HG02970 (cell line): Measurements from ENCODE around the gene TANC1.
"Not testable (repeated sequence)": the region's sequence is repeated elsewhere in the genome, so short reads cannot be mapped to it uniquely, and the experiment has no call there.

Source experiments
- ATAC-seq: cut with Tn5 transposase; IDR thresholded peaks from one replicate; pipeline ENCODE4 v1.9.1; 2021; ENCODE audit warnings: mild to moderate bottlenecking, moderate library complexity, moderate number of reproducible peaks; ENCODE audit not compliant: unreplicated experiment, low FRiP score

TANC1 gene

DNA sequence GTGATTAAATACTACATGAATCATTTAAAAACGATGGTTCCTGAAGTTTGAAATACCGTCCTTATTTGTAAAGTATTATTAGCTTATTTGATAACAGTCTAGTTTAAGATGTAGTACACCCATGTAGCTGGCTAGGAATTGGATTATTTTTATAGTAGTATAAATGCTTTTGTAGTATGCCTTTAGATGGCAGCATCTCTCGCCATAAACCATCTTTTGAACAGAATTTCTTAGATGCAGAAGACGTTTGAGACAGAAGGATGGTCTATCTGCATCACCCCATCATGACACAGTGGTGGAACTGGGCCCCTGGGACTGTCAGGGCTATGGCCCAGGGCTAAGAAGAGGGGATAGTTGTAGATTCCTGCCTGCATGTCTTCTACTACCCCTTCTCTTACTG lies 165.4 kb downstream of the TANC1 start:
- ATAC-seq = no peak

DNA sequence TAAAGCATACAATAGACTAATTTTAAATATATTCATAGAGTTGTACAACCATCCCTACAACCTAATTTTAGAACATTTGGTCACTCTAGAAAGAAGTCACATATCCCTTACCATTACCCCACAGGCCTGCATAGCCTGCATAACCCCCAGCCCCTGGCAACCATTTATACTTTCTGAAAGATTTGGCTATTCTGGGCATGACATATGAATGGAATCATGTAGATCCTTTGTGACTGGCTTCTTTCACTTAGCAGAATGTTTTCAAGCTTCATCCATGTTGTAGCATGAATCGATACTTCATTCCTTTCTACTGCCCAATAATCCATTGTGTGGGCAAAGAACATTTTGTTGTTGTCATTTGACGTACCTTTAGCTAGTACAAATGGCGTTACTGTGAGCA lies 166.5 kb downstream of the TANC1 start:
- ATAC-seq = no peak

DNA sequence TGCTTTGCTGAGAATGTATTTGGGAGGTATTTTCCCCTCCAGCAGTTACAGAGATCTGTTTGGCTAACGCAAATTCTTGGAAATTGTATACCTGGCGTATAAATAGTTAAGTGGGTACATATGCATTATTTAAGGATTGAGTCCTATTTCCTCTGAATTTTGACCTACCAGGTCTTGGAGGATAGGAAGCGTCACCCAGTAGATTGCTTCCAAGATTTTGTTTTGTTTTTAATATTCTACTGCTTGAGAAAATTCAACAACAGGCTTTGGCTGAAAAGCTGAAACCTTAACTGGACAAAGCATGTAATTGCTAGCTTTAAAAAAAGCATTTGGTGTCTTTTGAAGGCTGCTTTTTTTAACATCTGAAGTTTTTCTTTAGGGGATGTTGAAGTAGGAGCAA lies 168.0 kb downstream of the TANC1 start:
- no peak for ATAC-seq

DNA sequence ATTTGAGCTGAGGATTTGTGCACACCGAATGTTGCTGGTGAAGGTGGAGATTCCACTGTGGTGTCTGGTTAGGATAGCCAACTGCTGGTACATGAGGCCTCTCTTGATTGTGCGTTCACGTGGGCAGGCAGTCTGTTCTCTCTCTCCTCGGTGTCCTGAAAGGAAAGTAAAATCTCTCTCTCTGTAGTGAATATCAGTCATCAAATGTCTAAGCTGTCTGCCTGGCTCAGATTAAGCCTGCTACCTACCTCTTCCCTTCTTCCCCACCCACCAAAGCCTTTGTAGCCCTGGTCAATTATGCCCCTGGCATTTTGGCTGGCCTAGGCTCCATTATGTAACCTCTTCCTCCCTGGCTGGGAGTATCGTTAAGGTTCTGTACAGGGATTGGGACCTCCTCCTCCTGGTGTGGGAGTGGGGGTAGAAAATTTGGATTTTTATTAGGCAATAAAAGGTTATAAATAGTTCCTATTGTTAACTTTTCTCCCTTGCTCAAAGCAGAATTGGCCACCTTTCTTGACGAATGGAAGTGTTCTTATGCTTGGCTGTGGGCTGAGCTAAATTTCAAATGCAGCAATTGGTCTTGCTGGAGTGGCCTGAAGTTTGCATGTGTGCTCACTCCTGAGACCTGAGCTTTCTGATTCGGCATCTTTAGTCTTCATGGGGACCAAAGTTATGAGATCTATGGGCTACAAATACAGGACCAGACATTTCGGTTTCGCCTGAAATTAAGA lies 169.2 kb downstream of the TANC1 start:
- no peak for ATAC-seq

DNA sequence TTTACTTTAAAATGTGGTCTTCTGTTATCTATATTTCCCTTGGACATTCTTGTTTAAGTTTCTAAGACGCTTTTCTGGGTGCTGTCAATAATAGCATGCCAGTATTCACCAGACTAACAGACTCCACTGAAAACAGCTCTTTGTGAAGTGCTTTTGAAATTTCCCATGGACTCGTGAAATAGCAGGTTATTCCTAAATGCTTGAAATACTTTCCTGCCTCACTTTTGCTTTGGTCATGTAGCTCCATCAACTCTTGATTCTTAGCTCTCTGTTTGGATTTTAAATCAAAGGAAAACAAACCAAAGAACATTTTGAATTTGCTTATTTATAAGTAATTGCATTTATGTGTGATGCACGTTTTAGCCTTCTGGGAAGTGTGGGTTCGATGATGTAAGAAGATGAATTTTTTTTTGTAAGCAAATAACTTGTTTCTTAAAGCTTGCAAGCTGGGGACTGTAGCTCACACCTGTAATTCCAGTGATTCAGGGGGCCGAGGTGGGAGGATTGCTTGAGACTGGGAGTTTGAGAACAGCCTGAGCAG lies 170.3 kb downstream of the TANC1 start:
- ATAC-seq = no peak

DNA sequence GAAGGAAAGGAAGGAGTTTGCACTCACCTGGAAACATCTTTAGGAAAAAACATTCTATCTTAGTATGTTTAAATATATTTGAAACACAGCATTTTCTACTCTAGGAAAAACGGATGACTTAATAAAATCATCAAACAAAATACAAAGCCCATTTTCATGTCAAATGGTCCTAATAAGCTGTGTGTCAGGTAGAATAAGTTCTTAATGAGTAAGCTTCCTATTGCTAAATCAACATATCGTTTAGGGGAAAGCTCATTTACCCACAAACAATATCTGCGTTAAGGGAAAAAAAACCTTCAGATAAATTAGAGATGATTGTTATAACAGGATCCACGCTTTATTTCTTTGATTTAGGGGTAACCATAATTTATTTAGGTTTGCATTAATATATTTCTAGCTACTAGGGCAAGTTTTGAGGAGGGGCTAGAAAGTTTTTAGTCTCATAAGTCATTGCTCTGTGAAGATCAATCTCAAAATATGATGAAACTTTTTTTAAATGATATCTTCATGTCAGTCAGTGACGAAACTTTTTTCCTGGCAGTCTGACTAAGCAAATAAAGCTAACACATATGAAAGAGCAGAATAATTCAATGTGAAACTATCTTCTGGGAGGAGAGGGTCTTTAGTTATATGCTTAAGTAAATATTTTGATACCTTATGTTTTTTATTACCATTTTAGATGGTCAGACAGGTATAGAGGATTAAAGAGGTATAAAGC lies 170.9 kb downstream of the TANC1 start:
- no peak for ATAC-seq

DNA sequence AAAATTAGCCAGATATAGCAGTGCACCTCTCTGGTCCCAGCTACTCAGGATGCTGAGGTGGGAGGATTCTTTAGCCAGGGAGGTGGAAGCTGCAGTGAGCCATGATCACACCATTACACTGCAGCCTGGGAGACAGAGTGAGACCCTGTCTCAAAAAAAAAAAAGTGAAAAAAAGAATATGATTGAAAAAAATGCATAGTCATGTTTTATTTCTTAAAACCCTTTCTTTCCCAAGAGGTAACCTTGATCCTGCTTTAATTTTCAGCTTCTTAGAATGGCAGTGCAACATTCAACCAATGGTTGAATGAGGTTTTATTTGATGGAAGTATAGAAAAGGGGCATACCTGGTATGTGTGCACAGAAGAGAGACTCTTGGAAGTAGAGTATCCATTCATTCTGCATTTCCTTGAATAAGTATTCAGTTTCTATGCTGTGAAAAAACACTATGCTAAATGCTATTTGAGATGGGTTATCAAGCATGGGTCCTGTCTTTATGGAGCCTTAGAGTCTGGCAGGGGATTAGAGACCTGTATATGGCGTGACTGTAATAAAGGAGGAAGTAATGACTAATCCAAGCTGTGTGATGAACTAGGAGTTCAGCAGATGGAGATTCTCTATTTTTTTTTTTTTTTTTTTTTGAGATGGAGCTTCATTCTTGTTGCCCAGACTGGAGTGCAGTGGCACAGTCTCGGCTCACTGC lies 171.8 kb downstream of the TANC1 start:
- no peak for ATAC-seq

DNA sequence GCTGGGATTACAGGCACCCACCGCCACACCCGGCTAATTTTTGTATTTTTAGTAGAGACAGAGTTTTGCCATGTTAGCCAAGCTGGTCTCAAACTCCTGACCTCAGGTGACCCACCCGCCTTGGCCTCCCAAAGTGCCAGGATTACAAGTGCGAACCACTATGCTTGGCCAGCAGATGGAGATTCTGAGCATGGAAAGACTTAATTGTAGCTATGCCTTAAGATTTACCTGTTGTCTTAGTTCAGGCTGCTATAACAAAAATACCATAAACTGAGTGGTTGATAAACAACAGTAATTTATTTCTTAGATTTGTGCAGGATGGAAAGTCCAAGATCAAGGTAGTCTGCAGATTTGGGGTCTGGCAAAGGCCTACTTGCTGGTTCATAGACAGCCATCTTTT lies 172.4 kb downstream of the TANC1 start:
- not testable (repeated sequence) for ATAC-seq

DNA sequence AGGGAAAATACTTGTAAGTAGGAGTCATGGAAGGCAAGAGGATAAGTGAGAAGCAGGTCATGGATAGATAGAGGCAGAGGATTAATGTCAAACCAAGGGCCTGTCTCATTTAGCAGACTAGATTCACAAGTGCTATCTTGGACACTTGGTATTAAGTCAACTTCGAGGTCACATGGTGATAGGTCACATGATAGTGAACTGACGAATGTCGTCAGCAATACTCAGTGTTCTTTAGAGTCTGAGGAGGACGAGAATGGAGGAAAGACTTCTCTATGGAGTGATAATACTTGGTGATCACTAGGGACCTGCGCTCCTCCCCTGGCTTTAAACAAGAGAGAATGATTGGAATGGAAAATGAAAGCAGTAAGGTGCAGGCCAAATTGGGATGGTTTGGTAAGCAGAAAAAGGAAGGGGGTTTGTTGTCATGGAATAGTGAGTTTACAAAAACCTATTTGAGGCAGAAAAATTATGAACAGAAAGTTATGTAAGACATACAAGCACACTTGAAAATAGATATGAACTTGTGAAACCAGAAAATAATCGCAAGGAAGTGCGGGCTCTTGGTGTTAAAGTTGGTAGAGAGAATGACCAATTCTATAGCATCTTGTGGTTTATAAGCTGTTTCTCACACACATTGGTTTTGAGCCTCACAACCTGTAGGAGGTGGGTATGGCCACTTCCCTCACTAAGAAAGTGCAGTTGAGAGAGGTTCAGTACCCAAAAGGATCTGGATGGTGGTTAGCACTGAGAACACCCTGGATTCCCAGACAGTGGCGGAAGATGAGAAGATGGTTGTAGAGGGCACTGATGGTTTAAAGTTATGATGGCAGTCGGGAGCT lies 176.6 kb downstream of the TANC1 start:
- no peak for ATAC-seq

DNA sequence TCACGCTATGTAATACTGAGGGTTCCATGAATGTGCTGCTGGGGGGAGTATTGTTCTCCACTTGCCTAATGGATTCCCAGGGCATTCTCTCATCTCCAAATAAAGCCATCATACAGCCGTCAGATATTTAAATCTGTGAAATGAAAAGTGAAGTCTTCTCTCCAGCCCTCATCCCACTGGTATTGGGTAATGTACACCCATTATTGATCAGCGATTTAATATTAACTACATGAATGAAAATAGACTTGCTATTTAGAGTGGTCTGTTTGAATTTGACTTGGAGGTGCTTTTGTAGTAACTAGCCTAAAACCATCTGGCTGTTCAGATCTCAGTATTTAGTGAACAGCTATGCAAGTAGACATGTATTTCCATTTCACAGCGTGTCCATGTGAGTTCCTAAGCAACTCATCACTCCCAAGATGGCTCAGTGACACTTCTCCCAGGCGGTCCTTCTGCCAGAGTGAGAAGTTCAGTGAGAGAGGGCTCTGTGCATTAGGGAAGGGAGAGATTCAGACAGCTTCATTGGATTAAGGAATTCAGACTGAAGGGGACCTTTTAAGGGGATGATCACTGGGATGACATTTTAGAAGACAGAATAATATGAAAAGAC lies 177.4 kb downstream of the TANC1 start:
- ATAC-seq = no peak

DNA sequence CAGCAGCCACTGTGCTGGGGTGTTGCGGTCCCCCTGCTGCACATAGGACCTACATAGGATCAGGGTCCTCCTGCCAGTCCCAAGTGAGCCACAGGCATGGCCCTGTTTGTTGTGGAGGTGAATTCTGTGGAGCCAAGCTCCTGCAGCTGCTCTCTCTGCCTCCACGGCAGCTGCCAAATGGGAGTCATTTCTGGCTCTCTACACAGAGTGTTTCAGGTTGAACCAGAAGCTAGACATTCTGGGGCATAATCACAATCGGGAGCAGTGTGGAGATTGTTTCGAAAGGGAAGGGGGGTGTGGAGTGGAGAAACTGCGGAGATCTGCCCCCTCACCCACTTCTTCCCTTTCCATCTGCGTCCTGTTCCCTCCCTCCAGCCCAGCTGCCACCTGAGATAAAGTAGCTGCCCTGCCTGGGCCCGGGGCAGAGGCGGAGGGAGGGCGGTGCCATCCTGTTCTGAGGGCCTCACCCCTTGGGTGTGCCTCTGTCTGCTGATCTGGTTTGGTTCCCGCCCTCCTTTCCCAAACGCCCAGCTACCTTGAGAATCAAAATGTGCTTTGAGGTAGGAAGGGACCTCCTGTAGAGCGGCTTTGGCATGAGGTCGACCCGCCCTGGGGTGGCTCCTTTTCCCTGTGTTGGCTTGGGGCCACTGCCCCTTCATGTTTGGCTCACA lies 178.7 kb downstream of the TANC1 start:
- ATAC-seq = no peak

DNA sequence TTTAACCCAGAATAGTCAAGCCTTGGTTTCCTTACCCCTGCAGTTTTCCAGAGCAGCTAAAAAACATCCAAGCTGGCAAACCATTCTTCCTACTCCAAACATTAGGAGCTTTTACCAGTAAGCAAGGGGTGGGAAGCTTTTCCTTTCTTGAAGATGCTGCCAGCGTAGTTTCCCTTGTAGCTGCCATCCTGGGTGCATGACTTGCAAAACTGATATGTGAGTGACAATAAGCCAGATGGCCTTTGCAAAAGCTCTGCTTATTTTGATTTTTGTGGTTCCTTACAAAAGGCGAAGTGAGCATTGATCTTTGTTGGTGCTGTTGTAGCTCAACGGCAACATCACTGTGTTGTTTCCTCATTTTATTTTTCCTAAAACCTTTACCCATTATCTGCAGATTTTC lies 179.2 kb downstream of the TANC1 start:
- no peak for ATAC-seq

DNA sequence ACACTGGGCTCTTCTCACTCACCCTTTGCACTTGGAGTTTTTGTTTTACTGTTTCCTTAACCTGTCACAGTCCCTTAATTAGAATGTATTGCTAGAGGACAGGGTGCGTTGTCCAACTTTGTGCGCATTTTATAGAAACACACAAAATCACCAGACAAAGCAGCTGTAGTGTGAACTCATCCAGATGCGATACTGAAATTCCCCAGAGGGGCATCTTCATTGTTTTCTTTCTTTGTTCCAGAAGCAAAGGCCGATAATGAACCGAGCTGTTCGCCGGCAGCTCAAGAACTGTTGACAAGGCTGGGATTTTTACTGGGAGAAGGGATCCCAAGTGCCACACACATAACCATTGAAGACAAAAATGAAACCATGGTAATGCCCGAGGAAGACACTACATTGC lies 180.5 kb downstream of the TANC1 start:
- no peak for ATAC-seq

DNA sequence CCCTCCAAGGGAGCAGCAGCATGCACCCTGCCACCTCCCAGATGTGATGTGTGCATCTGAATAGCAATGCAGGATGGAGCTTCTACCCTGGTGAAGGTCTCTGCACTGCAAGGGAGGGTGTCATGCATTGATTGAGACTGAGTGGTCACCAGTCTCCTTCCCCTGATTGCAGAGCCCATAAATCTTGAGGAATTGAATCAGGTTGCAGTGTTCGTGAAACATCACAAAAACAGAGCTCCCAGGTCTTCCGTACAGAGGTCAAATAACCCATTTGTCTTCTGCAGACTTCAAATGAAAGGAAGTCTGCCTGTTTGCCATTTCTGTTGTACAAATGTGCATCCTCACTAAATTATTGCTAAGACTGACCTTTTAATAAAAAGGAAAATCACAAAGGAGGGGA lies 181.3 kb downstream of the TANC1 start:
- no peak for ATAC-seq

DNA sequence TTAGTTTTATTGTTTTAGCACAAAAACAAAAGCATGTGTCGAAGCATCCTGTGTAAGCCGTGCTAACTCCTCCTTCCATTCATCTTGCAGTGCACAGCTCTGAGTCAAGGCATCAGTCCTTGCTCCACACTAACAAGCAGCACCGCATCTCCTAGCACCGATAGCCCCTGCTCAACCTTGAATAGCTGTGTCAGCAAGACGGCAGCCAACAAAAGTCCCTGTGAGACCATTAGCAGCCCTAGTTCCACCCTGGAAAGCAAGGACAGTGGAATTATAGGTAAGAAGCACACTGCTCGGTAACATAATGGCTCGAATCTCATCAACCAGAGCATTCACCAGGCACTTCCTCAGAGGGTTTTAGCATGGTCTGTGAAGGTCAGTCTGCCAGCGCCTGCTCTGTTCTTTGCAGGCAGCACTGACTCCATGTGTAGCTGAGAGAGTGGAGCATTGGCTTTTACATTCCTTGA lies 181.9 kb downstream of the TANC1 start:
- ATAC-seq = no peak

DNA sequence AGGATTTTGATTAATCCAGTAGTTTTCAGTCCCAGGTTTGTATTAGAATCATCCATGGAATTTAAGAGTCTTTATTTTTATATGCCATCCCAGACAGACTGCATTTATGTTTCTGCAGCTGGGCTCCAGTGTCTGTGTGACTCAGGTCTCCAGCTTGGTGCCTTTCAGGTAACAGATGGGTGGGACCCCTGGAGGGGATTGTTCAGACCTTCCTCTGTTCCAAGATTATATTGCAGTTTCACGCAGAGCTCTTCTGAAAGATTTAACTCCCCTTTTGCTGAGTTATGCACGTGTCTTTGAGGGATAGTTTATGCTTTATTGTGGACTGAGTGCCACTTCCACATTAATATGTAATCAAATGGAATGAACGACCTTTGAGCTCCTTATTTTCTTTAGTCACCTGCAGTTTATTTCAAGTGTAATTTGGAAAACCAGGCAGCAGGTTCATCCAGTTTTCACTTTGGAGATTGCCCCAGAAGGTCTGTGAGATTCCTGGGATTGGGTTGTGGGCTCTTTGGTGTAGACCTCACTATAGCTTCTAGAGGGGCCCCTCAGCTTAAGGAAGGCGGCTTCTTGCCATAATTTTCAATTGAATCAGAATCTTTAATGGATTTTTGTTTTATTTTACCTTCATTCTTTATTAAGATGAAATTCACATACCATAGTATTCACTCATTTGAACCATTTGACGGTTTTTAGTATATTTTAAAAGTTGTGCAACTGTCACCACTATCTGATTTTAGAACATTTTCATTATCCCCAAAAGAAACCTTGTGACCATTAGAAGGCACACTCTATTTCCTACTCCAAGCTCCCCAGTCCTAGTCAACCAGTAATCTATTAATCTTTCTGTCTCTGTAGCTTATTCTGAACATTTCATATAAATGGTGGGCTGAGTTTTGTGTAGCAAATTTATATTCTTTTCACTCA lies 183.0 kb downstream of the TANC1 start:
- no peak for ATAC-seq

DNA sequence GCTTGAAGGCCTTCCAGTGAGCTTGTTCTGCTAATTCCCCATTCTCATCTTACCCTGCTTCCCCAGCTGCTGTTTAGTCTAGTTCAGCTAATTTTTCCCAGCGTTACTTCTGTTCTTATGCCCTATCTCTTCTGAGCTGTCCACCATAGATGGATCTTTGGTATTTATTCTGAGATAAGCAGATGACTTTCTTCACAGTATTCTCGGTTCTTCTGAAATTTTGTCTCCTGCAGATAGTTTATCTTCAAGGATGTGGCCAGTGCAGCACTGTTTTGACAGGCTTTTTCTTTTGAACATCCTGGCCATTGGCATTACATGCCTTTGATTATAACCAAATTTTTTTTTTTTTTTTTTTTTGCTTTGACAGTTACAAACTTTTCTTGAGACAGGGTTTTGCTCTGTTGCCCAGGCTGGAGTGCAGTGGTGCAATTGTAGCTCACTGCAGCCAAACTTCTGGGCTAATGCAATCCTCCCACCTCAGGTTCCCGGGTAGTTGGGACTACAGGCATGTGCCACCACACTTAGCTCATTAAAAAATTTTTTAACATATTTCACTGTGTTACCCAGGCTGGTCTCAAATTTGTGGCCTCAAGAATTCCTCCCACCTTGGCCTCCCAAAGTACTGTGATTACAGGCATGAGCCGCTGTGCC lies 183.8 kb downstream of the TANC1 start:
- ATAC-seq = no peak

DNA sequence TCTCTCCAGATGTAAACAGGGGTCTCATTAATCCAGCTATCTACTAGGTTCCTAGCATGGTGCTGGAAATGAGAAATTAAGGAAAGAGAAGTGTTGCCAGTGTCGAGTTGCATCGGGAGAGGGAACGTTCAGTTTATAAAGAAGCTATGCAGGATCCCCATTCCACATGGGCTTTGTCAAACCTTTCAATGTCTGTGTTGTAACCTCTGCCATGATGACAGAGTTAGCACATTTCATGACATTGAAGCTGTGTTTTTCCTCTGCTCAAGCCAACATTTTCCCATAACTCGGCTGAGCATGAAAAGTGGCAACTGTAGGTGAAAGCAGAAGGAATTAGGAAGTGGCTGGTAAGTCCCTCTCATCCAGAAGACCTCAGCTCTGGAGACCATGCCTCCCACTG lies 184.6 kb downstream of the TANC1 start:
- no peak for ATAC-seq
